OCI-LY3 (cell line): ENCODE measurements around the gene TOMM7.

Experiments
- EZH2phosphoT487 ChIP-seq: fragments of 200-600 bp; shearing (Covaris generic); IDR thresholded peaks from 2 replicates; pipeline ENCODE4 v1.6.1; 2018; ENCODE audit warnings: antibody characterized with exemption, mixed run types, low read depth
- TF ChIP-seq, protein P1 (sequence below): fragments of 200-600, 300-600 bp; sonication (generic); IDR thresholded peaks from 2 replicates; pipeline ENCODE4 v1.5.1; 2014; ENCODE audit warnings: antibody characterized with exemption, low read length, low read depth

DNA sequence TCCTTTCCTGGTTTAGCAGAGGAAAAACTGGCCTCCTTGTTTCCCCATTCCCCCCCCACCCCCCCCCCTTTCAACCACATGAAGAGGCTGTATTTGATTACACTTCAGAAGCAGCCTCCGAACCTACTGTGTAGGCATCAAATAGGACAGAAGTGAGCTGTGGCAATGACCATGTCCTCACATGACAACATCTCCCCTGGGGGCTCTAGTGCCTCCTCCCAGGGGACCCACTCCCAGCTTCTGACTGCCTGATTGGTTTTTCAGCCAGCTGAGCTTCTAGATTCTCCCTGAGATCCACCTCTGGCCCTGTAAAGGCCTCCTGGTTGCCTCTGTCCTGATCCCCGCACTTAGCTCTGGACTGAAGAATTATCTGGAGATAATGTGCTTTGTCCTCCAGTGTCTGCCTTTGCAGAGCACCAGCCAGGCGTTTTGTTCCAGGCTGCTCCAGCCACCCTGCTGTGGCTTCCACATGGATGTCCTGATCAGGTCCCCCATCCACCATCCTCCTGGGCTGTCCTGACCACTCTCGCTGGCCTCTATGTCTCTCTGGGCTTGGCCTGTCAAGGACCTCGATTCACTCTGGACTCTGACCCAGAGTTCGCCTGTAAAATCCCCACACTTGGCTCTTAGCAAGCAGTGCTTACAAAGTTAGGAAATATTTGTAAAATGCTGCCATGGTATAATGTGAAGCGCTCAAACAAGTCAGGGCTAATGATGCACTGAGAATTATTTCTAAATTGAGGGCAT lies 42.4 kb upstream of the TOMM7 start:
- TF ChIP-seq, protein P1, sequence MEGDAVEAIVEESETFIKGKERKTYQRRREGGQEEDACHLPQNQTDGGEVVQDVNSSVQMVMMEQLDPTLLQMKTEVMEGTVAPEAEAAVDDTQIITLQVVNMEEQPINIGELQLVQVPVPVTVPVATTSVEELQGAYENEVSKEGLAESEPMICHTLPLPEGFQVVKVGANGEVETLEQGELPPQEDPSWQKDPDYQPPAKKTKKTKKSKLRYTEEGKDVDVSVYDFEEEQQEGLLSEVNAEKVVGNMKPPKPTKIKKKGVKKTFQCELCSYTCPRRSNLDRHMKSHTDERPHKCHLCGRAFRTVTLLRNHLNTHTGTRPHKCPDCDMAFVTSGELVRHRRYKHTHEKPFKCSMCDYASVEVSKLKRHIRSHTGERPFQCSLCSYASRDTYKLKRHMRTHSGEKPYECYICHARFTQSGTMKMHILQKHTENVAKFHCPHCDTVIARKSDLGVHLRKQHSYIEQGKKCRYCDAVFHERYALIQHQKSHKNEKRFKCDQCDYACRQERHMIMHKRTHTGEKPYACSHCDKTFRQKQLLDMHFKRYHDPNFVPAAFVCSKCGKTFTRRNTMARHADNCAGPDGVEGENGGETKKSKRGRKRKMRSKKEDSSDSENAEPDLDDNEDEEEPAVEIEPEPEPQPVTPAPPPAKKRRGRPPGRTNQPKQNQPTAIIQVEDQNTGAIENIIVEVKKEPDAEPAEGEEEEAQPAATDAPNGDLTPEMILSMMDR: no peak
- no peak for TF ChIP-seq EZH2phosphoT487
